K562 (cell line): ENCODE data around the gene SPAG16. TPM values are rescaled to one million over a fixed set of nuclear protein-coding genes. Genes with fewer than 3 reads are reported as not detected.

ENCODE experiments used
- ATAC-seq: fragments of 200-7000 bp; cut with Tn5 transposase; 3 replicates; pipeline ENCODE4 v1.9.1; 2020; ENCODE audit warnings: moderate library complexity
- BruUV-seq: library from RNA; stranded (reverse); fragments of 400-500 nt; replicated peaks from 2 replicates; lab custom pipeline; 2021; lab: Mats Ljungman, UMichigan
- CTCF ChIA-PET: fragments of 300-600 bp; formaldehyde crosslinking; extraction: SDS; loops from one replicate; lab custom pipeline; 2021; ENCODE audit warnings: low intra/inter-chr PET ratio; lab: Yijun Ruan, JAX
- POLR2A ChIA-PET: fragments of 300-600, 350-650 bp; sonication (Branson Sonifier 250); formaldehyde crosslinking; extraction: SDS; loops from one replicate; lab custom pipeline; 2021; ENCODE audit warnings: antibody characterized with exemption, inconsistent platforms; lab: Yijun Ruan, JAX
- DNase-seq, 4 experiments: peaks; one replicate each; pipeline versions ENCODE4 v3.0.0 to v3.0.0-alpha.2; 2011 to 2018; ENCODE audit warnings: low spot score in 3 of 4, mixed read lengths in 3 of 4; ENCODE audit errors: extremely low read depth in 1 of 4
- FAIRE-seq: peaks from 2 replicates; lab custom pipeline; 2011; peaks lifted over from hg19 to GRCh38; lab: Jason Lieb, UNC
- H2AFZ ChIP-seq: 2 replicates; pipeline ENCODE4 v1.6.0; 2011; ENCODE audit warnings: low read depth, low read length, control low read depth, inconsistent platforms
- H3K27ac ChIP-seq: fragments of 200-600 bp; 3 replicates; pipeline ENCODE4 v1.8.0; 2011; ENCODE audit warnings: low read depth, mild to moderate bottlenecking, control low read depth, inconsistent platforms, low read length, moderate library complexity, mixed read lengths; ENCODE audit errors: extremely low read depth
- H3K27me3 ChIP-seq, 2 experiments: fragments of 300-600 bp in 1 of 2; 2 replicates in 1 of 2; 3 replicates in 1 of 2; pipeline versions ENCODE4 v1.6.0 to v1.8.0; 2011; ENCODE audit warnings: inconsistent platforms in 2 of 2, low read length in 2 of 2, mild to moderate bottlenecking in 1 of 2, mixed read lengths in 1 of 2, moderate library complexity in 1 of 2; ENCODE audit not compliant: control insufficient read depth in 2 of 2, insufficient read depth in 2 of 2
- H3K36me3 ChIP-seq: fragments of 300-600 bp; 3 replicates; pipeline ENCODE4 v1.8.0; 2011; ENCODE audit warnings: mild to moderate bottlenecking, low read length, inconsistent platforms; ENCODE audit not compliant: control insufficient read depth, insufficient read depth
- H3K4me1 ChIP-seq, 2 experiments: fragments of 200-600 bp in 1 of 2; replicated peaks in 1 of 2; 2 replicates in 1 of 2; 3 replicates in 1 of 2; pipeline versions ENCODE4 v1.5.1 to v1.8.0; 2011; ENCODE audit warnings: inconsistent platforms in 2 of 2, low read length in 2 of 2, mild to moderate bottlenecking in 1 of 2, mixed read lengths in 1 of 2, moderate library complexity in 1 of 2; ENCODE audit not compliant: control insufficient read depth in 2 of 2, insufficient read depth in 2 of 2
- H3K4me2 ChIP-seq: 2 replicates; pipeline ENCODE4 v1.6.1; 2011; ENCODE audit warnings: low read length, control low read depth, inconsistent platforms, mixed read lengths; ENCODE audit not compliant: insufficient read depth
- H3K4me3 ChIP-seq: fragments of 200-600 bp; sonication (generic), shearing (Covaris generic); 2 replicates; pipeline ENCODE4 v1.5.1; 2016; ENCODE audit warnings: control low read depth, inconsistent platforms
- H3K79me2 ChIP-seq: fragments of 200-600 bp; 3 replicates; pipeline ENCODE4 v1.8.0; 2011; ENCODE audit warnings: low read length, inconsistent platforms; ENCODE audit not compliant: control insufficient read depth, insufficient read depth
- H3K9ac ChIP-seq, 2 experiments: 2 replicates each; pipeline versions ENCODE4 v1.6.0 to v1.6.1; 2011; ENCODE audit warnings: low read depth in 2 of 2, low read length in 2 of 2, control low read depth in 1 of 2, inconsistent platforms in 1 of 2, mild to moderate bottlenecking in 1 of 2, mixed read lengths in 1 of 2; ENCODE audit not compliant: insufficient read depth in 1 of 2
- H3K9me1 ChIP-seq: one replicate; pipeline ENCODE4 v1.6.0; 2011; ENCODE audit warnings: inconsistent platforms, mild to moderate bottlenecking, low read length, moderate library complexity; ENCODE audit not compliant: control insufficient read depth, insufficient read depth
- H3K9me3 ChIP-seq: replicated peaks from 2 replicates; pipeline ENCODE4 v1.5.1; 2011; ENCODE audit warnings: low read depth, low read length, inconsistent platforms; ENCODE audit not compliant: control insufficient read depth, insufficient read depth
- H4K20me1 ChIP-seq: replicated peaks from 2 replicates; pipeline ENCODE4 v1.6.1; 2011; ENCODE audit warnings: low read length, inconsistent platforms, mixed read lengths; ENCODE audit not compliant: control insufficient read depth, insufficient read depth
- CCNT2 ChIP-seq: IDR thresholded peaks from 2 replicates; pipeline ENCODE4 v1.6.1; 2011; ENCODE audit warnings: borderline replicate concordance, low read depth, mild to moderate bottlenecking, moderate library complexity, mixed read lengths, low read length; ENCODE audit not compliant: insufficient read length; ENCODE audit errors: extremely low read depth
- DPF2 ChIP-seq: fragments of 450-650 bp; IDR thresholded peaks from 2 replicates; pipeline ENCODE4 v1.6.1; 2016
- ESRRB ChIP-seq: fragments of 250-450 bp; sonication (Bioruptor Pico); IDR thresholded peaks from 2 replicates; pipeline ENCODE4 v1.5.0; 2020; ENCODE audit warnings: mild to moderate bottlenecking, moderate library complexity, borderline replicate concordance
- FOXO4 ChIP-seq: fragments of 450-650 bp; formaldehyde crosslinking; IDR thresholded peaks from 2 replicates; pipeline ENCODE4 v1.4.0; 2020; ENCODE audit warnings: mild to moderate bottlenecking, moderate library complexity
- MAFF ChIP-seq: IDR thresholded peaks from 2 replicates; pipeline ENCODE4 v1.6.1; 2012; ENCODE audit warnings: low read length, improper control_type of control experiment
- SREBF1 ChIP-seq: fragments of 150-350 bp; IDR thresholded peaks from 2 replicates; pipeline ENCODE4 v1.6.1; 2014; ENCODE audit warnings: antibody characterized with exemption, low read depth, low read length, borderline replicate concordance
- WGBS: fragments of 100-300 bp; shearing (Covaris generic); methylation state at CpG from one replicate; pipeline ENCODE4 v1.1.6; 2016; ENCODE audit warnings: low coverage, mixed read lengths; ENCODE audit not compliant: insufficient coverage; ENCODE audit errors: missing lambda C conversion rate; 5-methylcytosine and 5-hydroxymethylcytosine counted together
- in situ Hi-C: fragments of 300-500 bp; cut with MboI; formaldehyde crosslinking; loops from 4 replicates; pipeline ENCODE4 v1.15.0; 2018; ENCODE audit warnings: inconsistent platforms, mixed read lengths
- intact Hi-C: fragments of 100-400 bp; cut with micrococcal nuclease; formaldehyde crosslinking; loops from 2 replicates; pipeline ENCODE4 v1.14.2; 2022
- polyA plus RNA-seq, 8 experiments: library from polyadenylated mRNA; depleted of rRNA in 4 of 8; stranded (reverse) in 5 of 8; unstranded in 3 of 8; fragments of >200 nt; fragmentation: Nextera tagmentation in 2 of 8; fragmentation: Illumina TruSeq in 1 of 8; extraction: Ambion mirVana in 2 of 8; extraction: Trizol in 1 of 8; gene quantifications; 2 replicates each; pipeline versions ENCODE4 v1.2.1 to v1.2.3, GENCODE V29; 2011 to 2014; ENCODE audit warnings: inconsistent platforms in 1 of 8, missing spikeins in 1 of 8
- total RNA-seq, 7 experiments: library from RNA; depleted of rRNA in 6 of 7; stranded (reverse); fragments of >200 nt in 6 of 7; fragmentation: Illumina TruSeq in 2 of 7; extraction: Trizol in 2 of 7; gene quantifications; 2 replicates each; pipeline versions ENCODE4 v1.2.1 to v1.2.3, GENCODE V29; 2011 to 2021; ENCODE audit warnings: low replicate concordance in 1 of 7

Gene SPAG16
- total and polyA plus RNA-seq, 9 of the 15 experiments (the other 6 are each of a cell fraction or from before 2014, with no cell fraction given): 0.98 to 5.9 (median 3.5) TPM

DNA sequence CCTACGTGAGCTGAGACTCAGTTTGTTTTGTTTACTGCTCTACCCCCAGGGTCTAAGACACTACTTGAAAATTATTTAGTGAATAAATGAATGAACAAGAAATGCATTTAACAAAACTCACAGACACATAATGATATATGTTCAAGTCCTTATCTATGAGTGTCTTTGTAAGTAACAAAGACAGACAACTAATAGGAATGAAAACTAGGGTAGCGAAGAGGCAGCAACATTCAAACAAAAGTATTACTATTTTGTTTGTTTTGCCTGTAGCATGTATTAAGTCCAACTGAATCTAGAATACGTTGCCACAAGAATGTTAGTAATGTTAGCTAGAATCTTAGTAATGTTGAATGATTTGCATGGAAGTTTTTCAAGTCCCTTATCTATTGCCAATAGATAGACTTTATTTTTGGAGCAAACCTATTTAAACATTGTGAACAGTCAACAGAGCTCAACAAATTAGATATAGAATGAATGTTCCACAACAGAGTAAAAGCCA is 981.8 kb downstream of the SPAG16 start (continued):
- TF ChIP-seq CCNT2: no peak

- intact Hi-C loops (no loop called here), in situ Hi-C loops (no loop called here)
- Histone ChIP-seq H3K9me1 (no peaks in the 10 kb centered on the region), H3K27ac (no peak overlapping the region), H3K36me3 (no peaks in the 10 kb centered on the region), H3K79me2 (no peaks in the 10 kb centered on the region), H3K9me3 (no peaks in the 10 kb centered on the region), H3K27me3 (no peaks in the 10 kb centered on the region), H3K4me2 (no peak overlapping the region), H3K9ac (no peak overlapping the region), H2AFZ (no peak overlapping the region), H4K20me1 (no peaks in the 10 kb centered on the region), H3K4me3 (no peak overlapping the region), H3K4me1 (no peaks in the 10 kb centered on the region)
- CTCF ChIA-PET: no interaction called here
- BruUV-seq: no TSS peak
- ATAC-seq: no peak
- no peak for TF ChIP-seq FOXO4 (CRISPR knock-in tag)
- TF ChIP-seq SREBF1: no peak
- TF ChIP-seq DPF2: no peak
- no peak for TF ChIP-seq ESRRB (CRISPR knock-in tag)
- no peak for TF ChIP-seq MAFF
- 0% methylated on average over 1 of the region's 9 CpGs for whole genome bisulfite sequencing
- DNase-seq: no peak
- no peak for FAIRE-seq
- POLR2A ChIA-PET: no interaction called here
Measured at GRCh38 chr2:214277880-214278279, 993.6 kb downstream of the SPAG16 start.
